Lower leg skin (tissue), 4 donors: ENCODE measurements around the gene GALP. TPM values are rescaled to one million over a fixed set of nuclear protein-coding genes. Genes with fewer than 3 reads are reported as not detected.
"Not testable (repeated sequence)": the region's sequence is repeated elsewhere in the genome, so short reads cannot be mapped to it uniquely, and the experiment has no call there.

Experiments
- DNase-seq, 2 donors: peaks; one replicate each; pipeline ENCODE4 v3.0.0-alpha.2; 2019; ENCODE audit warnings: low spot score in 2 of 2
- H3K4me3 ChIP-seq: fragments of 200-600 bp; sonication (generic); 2 replicates; pipeline ENCODE4 v1.5.1; 2017; ENCODE audit warnings: mild to moderate bottlenecking, low read depth; ENCODE audit not compliant: poor library complexity, severe bottlenecking
- POLR2A ChIP-seq, 2 donors: fragments of 450-650 bp; IDR thresholded peaks; one replicate each; pipeline ENCODE4 v1.6.1; 2016 to 2017; ENCODE audit warnings: antibody characterized with exemption in 2 of 2, mild to moderate bottlenecking in 1 of 2, moderate library complexity in 1 of 2
- WGBS, 2 donors: methylation state at CpG; one replicate each; pipeline ENCODE4 v1.1.5; 2018; 5-methylcytosine and 5-hydroxymethylcytosine counted together
- intact Hi-C: fragments of 100-400 bp; cut with DNase I; formaldehyde crosslinking; loops from one replicate; pipeline ENCODE4 v1.15.0; 2023; ENCODE audit warnings: low total_unique reads
- total RNA-seq, 4 donors: library from RNA; depleted of rRNA; stranded (reverse); fragments of >200 nt; gene quantifications; one replicate each; pipeline ENCODE4 v1.1.0, GENCODE V29; 2016
- TF ChIP-seq, protein P1 (sequence below), 3 donors: fragments of 450-650 bp; IDR thresholded peaks; one replicate each; pipeline ENCODE4 v1.5.1; 2016; ENCODE audit warnings: antibody characterized with exemption in 3 of 3, mild to moderate bottlenecking in 3 of 3, moderate library complexity in 2 of 3

GALP gene
- total RNA-seq, 4 donors from 2014 or later, result not detected

DNA sequence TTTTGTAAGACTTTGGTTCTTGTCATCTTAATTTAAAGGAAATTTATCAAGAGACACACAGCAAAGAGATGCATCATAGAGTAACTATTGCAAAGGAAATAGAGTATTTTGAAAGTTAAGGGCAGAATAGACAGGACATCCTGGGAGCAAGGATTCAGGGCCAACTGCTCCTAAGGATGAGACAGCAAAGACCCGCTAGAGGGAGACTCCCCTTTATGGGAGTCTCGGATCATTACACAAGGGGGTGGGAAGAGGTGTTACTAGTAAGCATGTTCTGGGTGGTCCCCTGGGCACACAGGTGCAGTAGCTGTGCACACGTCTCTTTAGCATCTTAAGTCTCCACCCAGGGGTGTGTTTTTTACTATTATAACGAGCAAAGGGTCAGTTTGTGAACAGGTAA is 35.9 kb downstream of the GALP start:
- WGBS, 2 donors, result 53% methylated on average over 4 of the region's 4 CpGs
- H3K4me3 ChIP-seq, result no peak overlapping the region
- DNase-seq, result no peak
- TF ChIP-seq, protein P1, sequence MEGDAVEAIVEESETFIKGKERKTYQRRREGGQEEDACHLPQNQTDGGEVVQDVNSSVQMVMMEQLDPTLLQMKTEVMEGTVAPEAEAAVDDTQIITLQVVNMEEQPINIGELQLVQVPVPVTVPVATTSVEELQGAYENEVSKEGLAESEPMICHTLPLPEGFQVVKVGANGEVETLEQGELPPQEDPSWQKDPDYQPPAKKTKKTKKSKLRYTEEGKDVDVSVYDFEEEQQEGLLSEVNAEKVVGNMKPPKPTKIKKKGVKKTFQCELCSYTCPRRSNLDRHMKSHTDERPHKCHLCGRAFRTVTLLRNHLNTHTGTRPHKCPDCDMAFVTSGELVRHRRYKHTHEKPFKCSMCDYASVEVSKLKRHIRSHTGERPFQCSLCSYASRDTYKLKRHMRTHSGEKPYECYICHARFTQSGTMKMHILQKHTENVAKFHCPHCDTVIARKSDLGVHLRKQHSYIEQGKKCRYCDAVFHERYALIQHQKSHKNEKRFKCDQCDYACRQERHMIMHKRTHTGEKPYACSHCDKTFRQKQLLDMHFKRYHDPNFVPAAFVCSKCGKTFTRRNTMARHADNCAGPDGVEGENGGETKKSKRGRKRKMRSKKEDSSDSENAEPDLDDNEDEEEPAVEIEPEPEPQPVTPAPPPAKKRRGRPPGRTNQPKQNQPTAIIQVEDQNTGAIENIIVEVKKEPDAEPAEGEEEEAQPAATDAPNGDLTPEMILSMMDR (IDR thresholded peaks at IDR 0.05), result no peak
- no peak for TF ChIP-seq POLR2A (IDR thresholded peaks at IDR 0.05)
- intact Hi-C loops, result no loop called here

DNA sequence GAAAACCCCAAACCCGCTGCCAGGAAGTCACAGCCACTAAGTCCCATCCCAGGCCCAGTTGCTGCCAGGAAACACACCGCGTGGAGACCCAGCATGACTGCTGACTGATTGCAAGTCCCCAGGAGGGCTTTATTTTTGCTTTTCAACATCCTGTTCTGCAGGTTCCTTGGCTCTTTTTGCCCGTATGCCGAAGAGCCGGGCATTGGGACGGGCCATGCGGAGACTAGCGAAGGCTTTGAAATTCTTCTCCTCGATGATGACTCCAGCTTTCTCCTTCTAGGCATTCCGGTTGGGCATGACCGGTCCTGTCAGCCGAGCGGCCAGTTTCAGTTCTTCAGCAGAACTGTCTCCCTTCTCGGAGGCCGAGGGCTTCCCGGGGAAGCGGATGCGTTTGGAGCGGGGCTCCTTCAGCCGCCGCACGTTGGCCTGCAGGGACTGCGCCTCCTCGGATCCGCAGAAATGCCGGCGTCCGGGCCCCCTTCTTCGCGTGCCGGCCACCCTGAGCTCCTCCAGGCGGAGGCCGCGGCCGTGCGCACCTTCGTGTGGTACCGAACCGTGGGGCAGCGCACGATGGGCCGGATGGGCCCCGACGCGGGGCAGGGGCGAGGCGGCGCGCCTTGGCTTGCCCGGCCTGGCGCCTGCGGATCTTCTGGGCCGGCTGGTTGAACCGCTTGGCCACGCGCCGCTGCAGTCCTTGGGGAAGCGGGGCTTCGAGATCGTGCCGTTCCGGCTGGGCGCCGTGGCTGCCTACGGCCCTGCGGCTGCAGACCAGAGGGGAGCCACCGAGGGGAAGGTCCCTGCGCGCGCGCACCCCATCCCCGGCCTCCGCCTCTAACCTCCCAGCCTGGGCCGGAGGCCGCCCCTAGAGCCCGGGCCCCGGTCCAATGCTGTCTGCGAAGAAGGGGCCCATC is 41.5 kb downstream of the GALP start:
- no peak for TF ChIP-seq POLR2A (IDR thresholded peaks at IDR 0.05)
- TF ChIP-seq, protein P1 (IDR thresholded peaks at IDR 0.05), result no peak
- peak; percentile 16 to 81 for DNase-seq
- WGBS, 2 donors, result 5% methylated on average over 56 to 68 of the region's 79 CpGs
- H3K4me3 ChIP-seq, result peak overlapping the region; percentile 13
- intact Hi-C loops, result no loop called here

DNA sequence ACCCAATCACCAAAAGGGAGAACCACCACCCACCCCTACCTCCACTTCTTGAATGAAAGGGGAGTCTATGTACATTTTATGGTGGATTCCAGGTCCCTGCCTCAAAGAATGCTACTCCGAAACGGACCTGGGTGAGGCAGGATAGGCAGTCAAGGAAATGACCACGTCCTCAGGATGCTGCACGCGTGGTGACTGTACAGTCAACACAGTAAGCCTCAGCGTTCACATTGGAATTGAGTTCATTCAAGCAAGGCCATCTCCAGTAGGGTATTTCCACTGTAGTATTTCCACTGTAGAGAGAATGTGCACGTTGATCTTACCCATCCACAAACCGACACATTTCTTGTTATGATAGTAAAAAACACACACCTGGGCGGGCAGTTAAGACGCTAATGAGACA is 43.2 kb downstream of the GALP start:
- 87 to 91% methylated on average over 10 of the region's 10 CpGs for WGBS, 2 donors
- intact Hi-C loops, result no loop called here

DNA sequence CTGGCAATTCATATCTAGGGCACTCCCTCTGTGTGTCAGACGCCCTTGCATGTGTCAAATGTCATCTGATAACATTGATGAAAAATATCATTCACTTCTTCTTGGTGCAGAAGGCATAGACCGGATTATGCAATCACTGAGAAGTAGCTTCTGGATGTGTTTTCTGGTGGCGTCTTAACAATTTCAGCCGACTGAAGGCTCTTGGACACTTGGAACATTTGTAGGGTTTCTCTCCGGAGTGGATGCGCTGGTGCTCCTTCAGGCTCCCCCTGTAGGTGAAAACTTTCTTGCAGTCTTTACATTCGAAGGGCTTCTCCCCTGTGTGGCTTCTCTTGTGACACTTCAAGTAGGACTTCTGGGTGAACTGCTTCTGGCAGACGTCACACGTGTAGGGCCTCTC is 45.6 kb downstream of the GALP start:
- H3K4me3 ChIP-seq, intact Hi-C loops: not testable (repeated sequence)
- peak in 1 of 2 donors; percentile 23 for DNase-seq
- 61 to 62% methylated on average over 9 of the region's 9 CpGs for WGBS, 2 donors

More for the DNA sequence above, 43.2 kb downstream of the GALP start:
- no peak overlapping the region for H3K4me3 ChIP-seq
- TF ChIP-seq, protein P1 (IDR thresholded peaks at IDR 0.05), result no peak
- TF ChIP-seq POLR2A (IDR thresholded peaks at IDR 0.05), result no peak
- DNase-seq, result peak in 1 of 2 donors; percentile 7

DNA sequence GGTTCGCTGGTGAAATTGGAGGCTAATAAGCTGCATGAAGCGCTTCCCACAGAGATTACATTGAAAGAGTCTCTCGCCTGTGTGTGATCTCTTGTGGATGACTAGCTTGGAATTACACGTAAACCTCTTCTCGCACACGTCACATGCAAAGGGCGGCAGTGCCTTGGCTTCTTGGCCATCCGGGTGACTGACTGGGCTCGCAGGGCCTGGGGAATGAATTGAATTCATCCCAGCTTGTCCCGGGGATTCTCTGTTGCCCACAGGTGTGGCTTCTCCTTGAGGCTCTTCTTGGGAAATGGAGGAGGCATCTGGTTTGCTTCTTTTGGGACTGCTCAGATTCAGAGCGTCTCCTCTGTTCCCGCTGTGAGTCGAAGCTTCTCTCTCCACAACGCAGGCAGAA is 46.0 kb downstream of the GALP start:
- WGBS, 2 donors, result 91 to 94% methylated on average over 14 of the region's 14 CpGs
- H3K4me3 ChIP-seq, result no peak overlapping the region
- intact Hi-C loops, result no loop called here
- TF ChIP-seq, protein P1 (IDR thresholded peaks at IDR 0.05), result no peak
- TF ChIP-seq POLR2A (IDR thresholded peaks at IDR 0.05), result no peak
- no peak for DNase-seq

DNA sequence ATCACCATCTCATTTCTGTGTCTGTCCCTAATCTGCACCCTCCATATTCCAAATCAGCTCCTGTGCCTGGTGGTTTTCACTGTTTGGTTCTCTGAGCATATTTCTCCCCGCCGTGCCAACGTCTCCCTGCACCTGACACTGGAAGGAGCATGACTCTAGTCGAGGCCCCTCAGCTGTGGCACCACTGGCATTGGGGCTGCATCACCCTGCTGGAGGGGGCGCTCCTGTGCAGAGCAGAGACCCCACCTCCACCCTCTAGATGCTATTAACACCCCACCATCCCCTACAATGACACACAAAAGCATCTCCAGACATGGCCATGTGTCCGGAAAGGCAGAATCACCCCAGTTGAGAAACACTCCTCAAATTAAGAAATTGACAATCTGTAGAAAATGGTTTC is 47.1 kb downstream of the GALP start:
- no peak overlapping the region for H3K4me3 ChIP-seq
- no peak for TF ChIP-seq POLR2A (IDR thresholded peaks at IDR 0.05)
- TF ChIP-seq, protein P1 (IDR thresholded peaks at IDR 0.05), result no peak
- DNase-seq, result peak in 1 of 2 donors; percentile 79
- intact Hi-C loops, result no loop called here
- 77 to 84% methylated on average over 6 of the region's 6 CpGs for WGBS, 2 donors
